ENCODE results near the gene TXNRD1.

TXNRD1 gene

GRCh38 chr12:104175726-104176247, 39.8 kb upstream of the TXNRD1 start:
- no peak overlapping the region for H3K23ac ChIP-seq (ENCODE audit: low read depth, low read length, poor library complexity)
- no peak overlapping the region for H2AK5ac ChIP-seq (ENCODE audit: low read depth, low read length)
- H2BK120ac ChIP-seq (ENCODE audit: low read depth, low read length) = no peak overlapping the region
- H4K8ac ChIP-seq (ENCODE audit: low read depth, low read length) = no peak overlapping the region
- H3K18ac ChIP-seq (ENCODE audit: low read length) = peak overlapping the region; percentile 41
- peaks cover 0 to 12% (median 0%) of the 10 kb centered on the region in 3 experiments for H3K27me3 ChIP-seq (ENCODE audit: control insufficient read depth in 3 of 3, insufficient read depth in 3 of 3, low read depth in 1 of 3, low read length in 3 of 3)
- no peak overlapping the region for H2BK12ac ChIP-seq (ENCODE audit: low read length)
- no peaks in the 10 kb centered on the region for H3K9me3 ChIP-seq (replicated peaks in 1 of 2; ENCODE audit: control insufficient read depth in 2 of 2, insufficient read depth in 1 of 2, low read depth in 1 of 2, low read length in 2 of 2)
- H3K4ac ChIP-seq (ENCODE audit: low read length) = no peak overlapping the region
- H3K9ac ChIP-seq (ENCODE audit: low read depth, low read length, poor library complexity) = no peak overlapping the region
- H2BK5ac ChIP-seq (ENCODE audit: low read length) = no peak overlapping the region
- H2BK15ac ChIP-seq (ENCODE audit: low read length) = no peak overlapping the region
- WGBS, 2 donors (ENCODE audit: extremely low coverage in 2 of 2, insufficient read length in 2 of 2, insufficient replicate concordance in 1 of 2) = no CpG with 5 or more reads among the region's 10 CpGs
- no peak overlapping the region for H3K27ac ChIP-seq (replicated peaks; ENCODE audit: low read length)
- DNase-seq (ENCODE audit: low spot score) = no peak
- H3K4me1 ChIP-seq (ENCODE audit: control insufficient read depth in 2 of 2, insufficient read depth in 1 of 2, low read depth in 1 of 2, low read length in 2 of 2) = no peaks in the 10 kb centered on the region
- H3K14ac ChIP-seq (ENCODE audit: low read length) = no peak overlapping the region
- H3K4me3 ChIP-seq (ENCODE audit: low read length in 2 of 2) = no peak overlapping the region
- H3K79me1 ChIP-seq (ENCODE audit: low read depth, low read length) = no peaks in the 10 kb centered on the region
- H2AFZ ChIP-seq (ENCODE audit: low read length) = no peak overlapping the region
- H4K91ac ChIP-seq (ENCODE audit: low read depth, low read length, poor library complexity) = no peak overlapping the region
- H3K4me2 ChIP-seq (ENCODE audit: insufficient read depth, low read length, poor library complexity, severe bottlenecking) = no peak overlapping the region
- no peaks in the 10 kb centered on the region for H3K36me3 ChIP-seq (replicated peaks in 1 of 2; ENCODE audit: control insufficient read depth in 2 of 2, insufficient read depth in 2 of 2, low read length in 2 of 2)

- no peak overlapping the region for H2BK12ac ChIP-seq (ENCODE audit: low read length)
Observed at GRCh38 chr12:104177336-104177662, 38.3 kb upstream of the TXNRD1 start.

GRCh38 chr12:104177663-104178501, 37.7 kb upstream of the TXNRD1 start:
- Histone ChIP-seq H3K9me3 (replicated peaks in 1 of 2; ENCODE audit: control insufficient read depth in 2 of 2, insufficient read depth in 1 of 2, low read depth in 1 of 2, low read length in 2 of 2) (no peaks in the 10 kb centered on the region), H2AK5ac (ENCODE audit: low read depth, low read length) (no peak overlapping the region), H3K4me1 (ENCODE audit: control insufficient read depth in 2 of 2, insufficient read depth in 1 of 2, low read depth in 1 of 2, low read length in 2 of 2) (no peaks in the 10 kb centered on the region), H2BK15ac (ENCODE audit: low read length) (no peak overlapping the region), H3K4me3 (ENCODE audit: low read length in 2 of 2) (no peak overlapping the region), H3K23ac (ENCODE audit: low read depth, low read length, poor library complexity) (no peak overlapping the region), H3K36me3 (replicated peaks in 1 of 2; ENCODE audit: control insufficient read depth in 2 of 2, insufficient read depth in 2 of 2, low read length in 2 of 2) (no peaks in the 10 kb centered on the region), H4K8ac (ENCODE audit: low read depth, low read length) (no peak overlapping the region), H3K4ac (ENCODE audit: low read length) (no peak overlapping the region), H2BK5ac (ENCODE audit: low read length) (no peak overlapping the region), H3K27me3 (ENCODE audit: control insufficient read depth in 3 of 3, insufficient read depth in 3 of 3, low read depth in 1 of 3, low read length in 3 of 3) (peaks cover 0 to 12% (median 0%) of the 10 kb centered on the region in 3 experiments), H3K18ac (ENCODE audit: low read length) (no peak overlapping the region), H3K14ac (ENCODE audit: low read length) (no peak overlapping the region), H3K27ac (replicated peaks; ENCODE audit: low read length) (no peak overlapping the region), H3K79me1 (ENCODE audit: low read depth, low read length) (no peaks in the 10 kb centered on the region), H2BK12ac (ENCODE audit: low read length) (no peak overlapping the region), H3K4me2 (ENCODE audit: insufficient read depth, low read length, poor library complexity, severe bottlenecking) (no peak overlapping the region), H3K9ac (ENCODE audit: low read depth, low read length, poor library complexity) (no peak overlapping the region), H2AFZ (ENCODE audit: low read length) (no peak overlapping the region), H2BK120ac (ENCODE audit: low read depth, low read length) (no peak overlapping the region), H4K91ac (ENCODE audit: low read depth, low read length, poor library complexity) (no peak overlapping the region)
- no peak for DNase-seq (ENCODE audit: low spot score)
- no CpG with 5 or more reads among the region's 8 CpGs for WGBS, 2 donors (ENCODE audit: extremely low coverage in 2 of 2, insufficient read length in 2 of 2, insufficient replicate concordance in 1 of 2)

More at GRCh38 chr12:104177336-104177662, 38.3 kb upstream of the TXNRD1 start:
- Histone ChIP-seq H4K8ac (ENCODE audit: low read depth, low read length) (no peak overlapping the region), H2BK5ac (ENCODE audit: low read length) (no peak overlapping the region), H3K4me1 (ENCODE audit: control insufficient read depth in 2 of 2, insufficient read depth in 1 of 2, low read depth in 1 of 2, low read length in 2 of 2) (no peaks in the 10 kb centered on the region), H3K4ac (ENCODE audit: low read length) (no peak overlapping the region), H3K79me1 (ENCODE audit: low read depth, low read length) (no peaks in the 10 kb centered on the region), H2BK120ac (ENCODE audit: low read depth, low read length) (no peak overlapping the region), H2BK15ac (ENCODE audit: low read length) (no peak overlapping the region), H2AK5ac (ENCODE audit: low read depth, low read length) (no peak overlapping the region), H3K18ac (ENCODE audit: low read length) (no peak overlapping the region), H3K27ac (replicated peaks; ENCODE audit: low read length) (no peak overlapping the region), H3K9ac (ENCODE audit: low read depth, low read length, poor library complexity) (no peak overlapping the region), H4K91ac (ENCODE audit: low read depth, low read length, poor library complexity) (no peak overlapping the region), H3K9me3 (replicated peaks in 1 of 2; ENCODE audit: control insufficient read depth in 2 of 2, insufficient read depth in 1 of 2, low read depth in 1 of 2, low read length in 2 of 2) (no peaks in the 10 kb centered on the region), H3K36me3 (replicated peaks in 1 of 2; ENCODE audit: control insufficient read depth in 2 of 2, insufficient read depth in 2 of 2, low read length in 2 of 2) (no peaks in the 10 kb centered on the region), H3K27me3 (ENCODE audit: control insufficient read depth in 3 of 3, insufficient read depth in 3 of 3, low read depth in 1 of 3, low read length in 3 of 3) (peaks cover 0 to 12% (median 0%) of the 10 kb centered on the region in 3 experiments), H2AFZ (ENCODE audit: low read length) (no peak overlapping the region), H3K4me3 (ENCODE audit: low read length in 2 of 2) (no peak overlapping the region), H3K14ac (ENCODE audit: low read length) (no peak overlapping the region), H3K4me2 (ENCODE audit: insufficient read depth, low read length, poor library complexity, severe bottlenecking) (no peak overlapping the region), H3K23ac (ENCODE audit: low read depth, low read length, poor library complexity) (no peak overlapping the region)
- WGBS, 2 donors (ENCODE audit: extremely low coverage in 2 of 2, insufficient read length in 2 of 2, insufficient replicate concordance in 1 of 2) = no CpG with 5 or more reads among the region's 2 CpGs
- no peak for DNase-seq (ENCODE audit: low spot score)

- no peak overlapping the region for H2BK120ac ChIP-seq (ENCODE audit: low read depth, low read length)
Observed at GRCh38 chr12:104180374-104180773, 35.2 kb upstream of the TXNRD1 start.

More at GRCh38 chr12:104180374-104180773, 35.2 kb upstream of the TXNRD1 start:
- Histone ChIP-seq H4K91ac (ENCODE audit: low read depth, low read length, poor library complexity) (no peak overlapping the region), H3K4me3 (ENCODE audit: low read length in 2 of 2) (no peak overlapping the region), H4K8ac (ENCODE audit: low read depth, low read length) (no peak overlapping the region), H3K23ac (ENCODE audit: low read depth, low read length, poor library complexity) (no peak overlapping the region), H3K4me2 (ENCODE audit: insufficient read depth, low read length, poor library complexity, severe bottlenecking) (no peak overlapping the region), H3K27ac (replicated peaks; ENCODE audit: low read length) (no peak overlapping the region), H3K9me3 (replicated peaks in 1 of 2; ENCODE audit: control insufficient read depth in 2 of 2, insufficient read depth in 1 of 2, low read depth in 1 of 2, low read length in 2 of 2) (peaks cover 5 to 7% of the 10 kb centered on the region in 2 donors), H2AK5ac (ENCODE audit: low read depth, low read length) (no peak overlapping the region), H3K18ac (ENCODE audit: low read length) (no peak overlapping the region), H2BK5ac (ENCODE audit: low read length) (no peak overlapping the region), H2BK12ac (ENCODE audit: low read length) (no peak overlapping the region), H2BK15ac (ENCODE audit: low read length) (no peak overlapping the region), H3K4ac (ENCODE audit: low read length) (no peak overlapping the region), H3K4me1 (ENCODE audit: control insufficient read depth in 2 of 2, insufficient read depth in 1 of 2, low read depth in 1 of 2, low read length in 2 of 2) (no peaks in the 10 kb centered on the region), H3K9ac (ENCODE audit: low read depth, low read length, poor library complexity) (no peak overlapping the region), H3K79me1 (ENCODE audit: low read depth, low read length) (no peaks in the 10 kb centered on the region), H2AFZ (ENCODE audit: low read length) (no peak overlapping the region), H3K36me3 (replicated peaks in 1 of 2; ENCODE audit: control insufficient read depth in 2 of 2, insufficient read depth in 2 of 2, low read length in 2 of 2) (no peaks in the 10 kb centered on the region), H3K27me3 (ENCODE audit: control insufficient read depth in 3 of 3, insufficient read depth in 3 of 3, low read depth in 1 of 3, low read length in 3 of 3) (peaks cover 0 to 12% (median 0%) of the 10 kb centered on the region in 3 experiments), H3K14ac (ENCODE audit: low read length) (no peak overlapping the region)
- no CpG with 5 or more reads among the region's 5 CpGs for WGBS, 2 donors (ENCODE audit: extremely low coverage in 2 of 2, insufficient read length in 2 of 2, insufficient replicate concordance in 1 of 2)
- DNase-seq (ENCODE audit: low spot score) = no peak

All from neuronal stem cell (in vitro differentiated cells).